Measurements from ENCODE around the gene MMRN2.

MMRN2 gene

GRCh38 chr10:86976362-86977056 lies 19.1 kb upstream of the MMRN2 start:
- TF ChIP-seq SIN3A (IDR thresholded peaks at IDR 0.05; ENCODE audit: borderline replicate concordance, insufficient read depth, low read length) (no peak), TAF1 (IDR thresholded peaks at IDR 0.05; ENCODE audit: borderline replicate concordance, insufficient read depth, low read length) (no peak), FOXP2 (optimal IDR thresholded peaks at IDR 0.05; ENCODE audit: borderline replicate concordance, extremely low read depth, extremely low read length, insufficient read depth) (no peak), POLR2AphosphoS5 (IDR thresholded peaks at IDR 0.05; ENCODE audit: low read depth, low read length) (no peak), REST (IDR thresholded peaks at IDR 0.05; ENCODE audit: insufficient read depth in 1 of 2, low read depth in 2 of 2, low read length in 2 of 2) (no peak)

- TF ChIP-seq FOXP2 (optimal IDR thresholded peaks at IDR 0.05; ENCODE audit: borderline replicate concordance, extremely low read depth, extremely low read length, insufficient read depth) (no peak), POLR2AphosphoS5 (IDR thresholded peaks at IDR 0.05; ENCODE audit: low read depth, low read length) (no peak), TAF1 (IDR thresholded peaks at IDR 0.05; ENCODE audit: borderline replicate concordance, insufficient read depth, low read length) (no peak), SIN3A (IDR thresholded peaks at IDR 0.05; ENCODE audit: borderline replicate concordance, insufficient read depth, low read length) (no peak)
These were observed 17.1 kb upstream of the MMRN2 start for GRCh38 chr10:86974484-86974883.

GRCh38 chr10:86972613-86973380 lies 15.4 kb upstream of the MMRN2 start:
- TF ChIP-seq SIN3A (IDR thresholded peaks at IDR 0.05; ENCODE audit: borderline replicate concordance, insufficient read depth, low read length) (no peak), TAF1 (IDR thresholded peaks at IDR 0.05; ENCODE audit: borderline replicate concordance, insufficient read depth, low read length) (no peak), REST (IDR thresholded peaks at IDR 0.05; ENCODE audit: insufficient read depth in 1 of 2, low read depth in 2 of 2, low read length in 2 of 2) (no peak), FOXP2 (optimal IDR thresholded peaks at IDR 0.05; ENCODE audit: borderline replicate concordance, extremely low read depth, extremely low read length, insufficient read depth) (no peak), POLR2AphosphoS5 (IDR thresholded peaks at IDR 0.05; ENCODE audit: low read depth, low read length) (no peak)

- TF ChIP-seq FOXP2 (optimal IDR thresholded peaks at IDR 0.05; ENCODE audit: borderline replicate concordance, extremely low read depth, extremely low read length, insufficient read depth) (no peak), REST (IDR thresholded peaks at IDR 0.05; ENCODE audit: insufficient read depth in 1 of 2, low read depth in 2 of 2, low read length in 2 of 2) (no peak), POLR2AphosphoS5 (IDR thresholded peaks at IDR 0.05; ENCODE audit: low read depth, low read length) (no peak), SIN3A (IDR thresholded peaks at IDR 0.05; ENCODE audit: borderline replicate concordance, insufficient read depth, low read length) (no peak), TAF1 (IDR thresholded peaks at IDR 0.05; ENCODE audit: borderline replicate concordance, insufficient read depth, low read length) (no peak)
These were observed 14.0 kb upstream of the MMRN2 start for GRCh38 chr10:86971232-86971991.

- no peak for TF ChIP-seq SIN3A (IDR thresholded peaks at IDR 0.05; ENCODE audit: borderline replicate concordance, insufficient read depth, low read length)
- TF ChIP-seq REST (IDR thresholded peaks at IDR 0.05; ENCODE audit: insufficient read depth in 1 of 2, low read depth in 2 of 2, low read length in 2 of 2) = no peak
These were observed 13.5 kb upstream of the MMRN2 start for GRCh38 chr10:86970982-86971231.
